Endothelial cell (in vitro differentiated cells): ENCODE measurements around the gene KRT5. TPM values are rescaled to one million over a fixed set of nuclear protein-coding genes. Genes with fewer than 3 reads are reported as not detected.

Experiments used
- DNase-seq: peaks from one replicate; pipeline ENCODE4 v3.0.0; 2021; ENCODE audit warnings: low spot score
- H3K27ac Mint-ChIP-seq: one replicate; pipeline ENCODE4 v1.8.0; 2021; ENCODE audit warnings: mixed read lengths, inconsistent platforms; ENCODE audit not compliant: unreplicated experiment
- H3K27me3 Mint-ChIP-seq: one replicate; pipeline ENCODE4 v1.8.0; 2021; ENCODE audit warnings: mild to moderate bottlenecking, moderate library complexity, mixed read lengths, inconsistent platforms; ENCODE audit not compliant: unreplicated experiment
- H3K36me3 Mint-ChIP-seq: one replicate; pipeline ENCODE4 v1.8.0; 2021; ENCODE audit warnings: mild to moderate bottlenecking, low read depth, mixed read lengths, inconsistent platforms; ENCODE audit not compliant: unreplicated experiment
- H3K4me1 Mint-ChIP-seq: one replicate; pipeline ENCODE4 v1.8.0; 2021; ENCODE audit warnings: mild to moderate bottlenecking, mixed read lengths, inconsistent platforms; ENCODE audit not compliant: unreplicated experiment
- H3K4me3 Mint-ChIP-seq: one replicate; pipeline ENCODE4 v1.8.0; 2021; ENCODE audit warnings: mild to moderate bottlenecking, mixed read lengths, inconsistent platforms; ENCODE audit not compliant: unreplicated experiment
- H3K9me3 Mint-ChIP-seq: one replicate; pipeline ENCODE4 v1.8.0; 2021; ENCODE audit warnings: mixed read lengths, inconsistent platforms; ENCODE audit not compliant: unreplicated experiment
- CTCF ChIP-seq: fragments of 200-600 bp; sonication (generic); IDR thresholded peaks from one replicate; pipeline ENCODE4 v1.5.0; 2021; ENCODE audit warnings: antibody characterized with exemption; ENCODE audit not compliant: unreplicated experiment
- total RNA-seq: library from RNA; stranded (reverse); fragmentation: NEBNext Ultra II Directional; extraction: Animal tissue kit (Norgen Biotek cat#: 25700); gene quantifications from one replicate; pipeline ENCODE4 v1.2.1, GENCODE V29; 2021; ENCODE audit not compliant: unreplicated experiment

KRT5 gene
- total RNA-seq, 1 donor from 2014 or later, result not detected

GRCh38 chr12:52518574-52519386 lies 1.4 kb downstream of the KRT5 start:
- no peaks in the 10 kb centered on the region for H3K36me3 Mint-ChIP-seq
- no peak overlapping the region for H3K4me3 Mint-ChIP-seq
- H3K9me3 Mint-ChIP-seq, result no peaks in the 10 kb centered on the region
- DNase-seq, result no peak
- H3K4me1 Mint-ChIP-seq, result no peaks in the 10 kb centered on the region
- TF ChIP-seq CTCF, result no peak
- H3K27ac Mint-ChIP-seq, result no peak overlapping the region
- H3K27me3 Mint-ChIP-seq, result no peaks in the 10 kb centered on the region

GRCh38 chr12:52517888-52518287 lies 2.3 kb downstream of the KRT5 start:
- no peak overlapping the region for H3K27ac Mint-ChIP-seq
- no peaks in the 10 kb centered on the region for H3K9me3 Mint-ChIP-seq
- DNase-seq, result no peak
- H3K36me3 Mint-ChIP-seq, result no peaks in the 10 kb centered on the region
- H3K4me3 Mint-ChIP-seq, result no peak overlapping the region
- no peaks in the 10 kb centered on the region for H3K27me3 Mint-ChIP-seq
- TF ChIP-seq CTCF, result no peak
- H3K4me1 Mint-ChIP-seq, result no peaks in the 10 kb centered on the region

- Mint-ChIP-seq H3K36me3 (no peaks in the 10 kb centered on the region), H3K27me3 (no peaks in the 10 kb centered on the region), H3K4me3 (no peak overlapping the region), H3K9me3 (no peaks in the 10 kb centered on the region), H3K4me1 (no peaks in the 10 kb centered on the region), H3K27ac (no peak overlapping the region)
- TF ChIP-seq CTCF, result no peak
- DNase-seq, result no peak
Observed at GRCh38 chr12:52517005-52517835, 3.0 kb downstream of the KRT5 start.

- no peak overlapping the region for H3K27ac Mint-ChIP-seq
- no peaks in the 10 kb centered on the region for H3K9me3 Mint-ChIP-seq
- DNase-seq, result no peak
- H3K4me1 Mint-ChIP-seq, result no peaks in the 10 kb centered on the region
- no peaks in the 10 kb centered on the region for H3K27me3 Mint-ChIP-seq
- no peak overlapping the region for H3K4me3 Mint-ChIP-seq
- no peak for TF ChIP-seq CTCF
- H3K36me3 Mint-ChIP-seq, result no peaks in the 10 kb centered on the region
Observed at GRCh38 chr12:52515927-52516831, 4.0 kb downstream of the KRT5 start.
